Activated CD8-positive, alpha-beta T cell treated with anti-CD3 and anti-CD28 coated beads for 36 hours (primary cell): ENCODE measurements around the gene TMEM53. TPM values are rescaled to one million over a fixed set of nuclear protein-coding genes. Genes with fewer than 3 reads are reported as not detected.

ENCODE experiments used
- ATAC-seq: fragments of 200-7000 bp; cut with Tn5 transposase; one replicate; pipeline ENCODE4 v1.10.0; 2021; ENCODE audit warnings: mild to moderate bottlenecking, moderate library complexity
- CTCF ChIA-PET: fragments of 350-600 bp; sonication (Branson Sonifier 250); formaldehyde crosslinking; loops from one replicate; lab custom pipeline; 2021; ENCODE audit warnings: antibody characterized with exemption; lab: Charles Lee
- POLR2A ChIA-PET: fragments of 350-600 bp; sonication (Branson Sonifier 250); formaldehyde crosslinking; loops from one replicate; lab custom pipeline; 2021; ENCODE audit warnings: antibody characterized with exemption; lab: Charles Lee
- DNase-seq: peaks from one replicate; pipeline ENCODE4 v3.0.0-alpha.2; 2020
- H3K27ac Mint-ChIP-seq: one replicate; pipeline ENCODE4 v1.8.0; 2021; ENCODE audit warnings: mild to moderate bottlenecking, mixed read lengths
- H3K27me3 Mint-ChIP-seq: one replicate; pipeline ENCODE4 v1.8.0; 2021; ENCODE audit warnings: mixed read lengths
- H3K36me3 Mint-ChIP-seq: one replicate; pipeline ENCODE4 v1.8.0; 2021; ENCODE audit warnings: low read depth, mixed read lengths
- H3K4me1 Mint-ChIP-seq: one replicate; pipeline ENCODE4 v1.8.0; 2021; ENCODE audit warnings: low read depth, mixed read lengths
- H3K4me3 Mint-ChIP-seq: one replicate; pipeline ENCODE4 v1.8.0; 2021; ENCODE audit warnings: mild to moderate bottlenecking, moderate library complexity, mixed read lengths
- H3K9me3 Mint-ChIP-seq: one replicate; pipeline ENCODE4 v1.8.0; 2021; ENCODE audit warnings: mixed read lengths
- intact Hi-C: fragments of 100-400 bp; cut with micrococcal nuclease; formaldehyde crosslinking; loops from one replicate; pipeline ENCODE4 v1.10.0; 2022
- total RNA-seq, 2 experiments: library from RNA; stranded (reverse); gene quantifications; one replicate each; pipeline ENCODE4 v1.2.3, GENCODE V29; 2021
- TF ChIP-seq, protein P1 (sequence below): fragments of 200-600 bp; IDR thresholded peaks from one replicate; pipeline ENCODE4 v1.8.0; 2022; ENCODE audit warnings: antibody characterized with exemption, mild to moderate bottlenecking

Gene TMEM53
- total RNA-seq, 2 experiments from 2014 or later: 2.3 to 3.5 TPM

DNA sequence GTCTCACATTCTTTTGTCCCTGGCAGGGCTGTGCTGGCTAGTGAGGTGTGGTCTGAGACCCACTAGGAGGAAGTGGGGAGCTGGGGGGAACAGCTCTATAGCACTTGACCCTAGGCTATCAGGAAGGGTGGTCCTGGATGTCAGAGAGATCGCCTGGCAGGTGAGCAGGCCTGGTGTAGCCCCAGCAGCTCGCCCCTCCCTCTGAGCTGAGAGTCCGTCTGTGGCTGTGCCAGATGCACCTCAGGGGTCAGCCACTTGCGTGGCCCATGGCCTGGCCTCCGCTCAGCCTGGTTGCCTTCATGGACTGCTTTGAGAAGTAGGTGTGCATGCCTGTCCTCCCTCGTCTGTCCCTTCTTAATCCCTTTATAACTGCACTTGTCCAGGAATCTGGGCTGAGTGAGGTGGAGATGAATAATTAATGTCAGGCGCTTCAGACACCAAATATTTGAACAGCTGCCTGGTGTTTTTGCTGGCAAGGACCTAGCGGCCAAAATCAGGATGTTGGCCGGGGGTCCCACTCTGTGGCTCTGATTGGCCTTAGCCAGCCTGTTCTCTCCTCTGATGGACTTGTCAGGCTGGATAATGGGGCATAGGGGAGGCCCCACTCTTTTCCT is 30.5 kb downstream of the TMEM53 start:
- Mint-ChIP-seq H3K36me3 (peaks cover 26% of the 10 kb centered on the region), H3K4me1 (peaks cover 2% of the 10 kb centered on the region), H3K4me3 (no peak overlapping the region), H3K27ac (no peak overlapping the region), H3K27me3 (no peaks in the 10 kb centered on the region), H3K9me3 (no peaks in the 10 kb centered on the region)
- CTCF ChIA-PET: interaction anchor here (1.1 to 16.6 kb wide), 2 partner anchors 7 to 10 kb away, joined by 3 to 156 read pairs; no protein-coding TSS in a partner anchor
- intact Hi-C loops: no loop called here
- TF ChIP-seq, protein P1, sequence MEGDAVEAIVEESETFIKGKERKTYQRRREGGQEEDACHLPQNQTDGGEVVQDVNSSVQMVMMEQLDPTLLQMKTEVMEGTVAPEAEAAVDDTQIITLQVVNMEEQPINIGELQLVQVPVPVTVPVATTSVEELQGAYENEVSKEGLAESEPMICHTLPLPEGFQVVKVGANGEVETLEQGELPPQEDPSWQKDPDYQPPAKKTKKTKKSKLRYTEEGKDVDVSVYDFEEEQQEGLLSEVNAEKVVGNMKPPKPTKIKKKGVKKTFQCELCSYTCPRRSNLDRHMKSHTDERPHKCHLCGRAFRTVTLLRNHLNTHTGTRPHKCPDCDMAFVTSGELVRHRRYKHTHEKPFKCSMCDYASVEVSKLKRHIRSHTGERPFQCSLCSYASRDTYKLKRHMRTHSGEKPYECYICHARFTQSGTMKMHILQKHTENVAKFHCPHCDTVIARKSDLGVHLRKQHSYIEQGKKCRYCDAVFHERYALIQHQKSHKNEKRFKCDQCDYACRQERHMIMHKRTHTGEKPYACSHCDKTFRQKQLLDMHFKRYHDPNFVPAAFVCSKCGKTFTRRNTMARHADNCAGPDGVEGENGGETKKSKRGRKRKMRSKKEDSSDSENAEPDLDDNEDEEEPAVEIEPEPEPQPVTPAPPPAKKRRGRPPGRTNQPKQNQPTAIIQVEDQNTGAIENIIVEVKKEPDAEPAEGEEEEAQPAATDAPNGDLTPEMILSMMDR: no peak
- DNase-seq (no peak), ATAC-seq (no peak)
- POLR2A ChIA-PET: interaction anchor here (6.4 kb wide), 1 partner anchor 13 kb away, joined by 71 read pairs; no protein-coding TSS in a partner anchor

DNA sequence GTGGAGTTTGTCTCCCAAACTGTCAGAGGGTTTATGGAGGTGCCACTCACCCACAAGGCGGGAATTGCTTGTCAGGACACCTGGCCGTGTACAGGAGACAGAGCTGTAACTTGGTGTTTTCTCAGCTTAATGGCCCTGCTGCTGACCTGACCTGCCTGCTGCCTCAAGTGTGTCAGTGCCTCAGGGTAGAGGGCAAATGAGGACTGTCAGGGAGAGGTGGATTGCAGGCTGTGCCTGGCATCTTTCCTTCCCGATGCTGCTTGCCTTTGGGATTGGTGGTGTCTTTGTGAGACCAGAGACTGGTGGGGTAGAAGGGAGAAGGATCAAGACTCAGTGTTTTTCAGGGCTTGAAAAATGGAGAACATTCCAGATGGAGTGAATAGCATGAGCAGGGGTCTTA is 31.4 kb downstream of the TMEM53 start:
- POLR2A ChIA-PET: interaction anchor here (0.7 to 6.4 kb wide), 4 partner anchors 10 to 178 kb away, joined by 3 to 71 read pairs (median 12); no protein-coding TSS in a partner anchor
- Mint-ChIP-seq H3K27ac (peak overlapping the region; percentile 68), H3K36me3 (peaks cover 26% of the 10 kb centered on the region)

DNA sequence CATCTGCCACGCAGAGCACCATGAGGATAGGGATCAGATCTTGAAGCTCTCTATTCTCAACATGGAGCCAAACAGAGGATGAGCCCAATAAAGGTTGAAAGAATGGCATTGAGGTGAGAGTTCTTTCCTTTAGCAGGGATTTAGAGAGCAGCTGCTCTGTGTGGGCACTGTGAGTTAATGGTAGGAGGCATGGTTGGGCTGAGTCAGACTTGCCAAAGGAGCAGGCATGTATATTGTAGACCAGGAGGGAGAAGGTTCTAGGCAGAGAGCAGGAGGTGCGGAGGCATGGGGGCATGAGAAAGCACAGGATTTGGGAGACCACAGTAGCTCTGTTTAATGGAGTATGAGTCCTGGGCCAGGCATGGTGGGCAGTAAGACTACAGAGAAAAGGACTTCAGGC is 32.0 kb downstream of the TMEM53 start:
- peak overlapping the region; percentile 30 for H3K27ac Mint-ChIP-seq
- H3K27me3 Mint-ChIP-seq: no peaks in the 10 kb centered on the region
- POLR2A ChIA-PET: interaction anchor here (0.7 to 6.4 kb wide), 4 partner anchors 10 to 179 kb away, joined by 3 to 71 read pairs (median 12); no protein-coding TSS in a partner anchor
- H3K4me3 Mint-ChIP-seq: no peak overlapping the region
- H3K4me1 Mint-ChIP-seq: peaks cover 2% of the 10 kb centered on the region
- peaks cover 26% of the 10 kb centered on the region for H3K36me3 Mint-ChIP-seq
- intact Hi-C loops: no loop called here
- no peaks in the 10 kb centered on the region for H3K9me3 Mint-ChIP-seq
- ATAC-seq (no peak), DNase-seq (no peak)
- TF ChIP-seq, protein P1: no peak
- CTCF ChIA-PET: interaction anchor here (1.2 to 16.6 kb wide), 4 partner anchors 9 to 36 kb away, joined by 3 to 156 read pairs (median 4); no protein-coding TSS in a partner anchor

More for the DNA sequence above, 31.4 kb downstream of the TMEM53 start:
- CTCF ChIA-PET: interaction anchor here (1.1 to 16.6 kb wide), 3 partner anchors 8 to 35 kb away, joined by 3 to 156 read pairs (median 3); no protein-coding TSS in a partner anchor
- Mint-ChIP-seq H3K4me3 (no peak overlapping the region), H3K27me3 (no peaks in the 10 kb centered on the region), H3K4me1 (peaks cover 2% of the 10 kb centered on the region), H3K9me3 (no peaks in the 10 kb centered on the region)
- ATAC-seq (no peak), DNase-seq (no peak)
- intact Hi-C loops: no loop called here
- TF ChIP-seq, protein P1: no peak

DNA sequence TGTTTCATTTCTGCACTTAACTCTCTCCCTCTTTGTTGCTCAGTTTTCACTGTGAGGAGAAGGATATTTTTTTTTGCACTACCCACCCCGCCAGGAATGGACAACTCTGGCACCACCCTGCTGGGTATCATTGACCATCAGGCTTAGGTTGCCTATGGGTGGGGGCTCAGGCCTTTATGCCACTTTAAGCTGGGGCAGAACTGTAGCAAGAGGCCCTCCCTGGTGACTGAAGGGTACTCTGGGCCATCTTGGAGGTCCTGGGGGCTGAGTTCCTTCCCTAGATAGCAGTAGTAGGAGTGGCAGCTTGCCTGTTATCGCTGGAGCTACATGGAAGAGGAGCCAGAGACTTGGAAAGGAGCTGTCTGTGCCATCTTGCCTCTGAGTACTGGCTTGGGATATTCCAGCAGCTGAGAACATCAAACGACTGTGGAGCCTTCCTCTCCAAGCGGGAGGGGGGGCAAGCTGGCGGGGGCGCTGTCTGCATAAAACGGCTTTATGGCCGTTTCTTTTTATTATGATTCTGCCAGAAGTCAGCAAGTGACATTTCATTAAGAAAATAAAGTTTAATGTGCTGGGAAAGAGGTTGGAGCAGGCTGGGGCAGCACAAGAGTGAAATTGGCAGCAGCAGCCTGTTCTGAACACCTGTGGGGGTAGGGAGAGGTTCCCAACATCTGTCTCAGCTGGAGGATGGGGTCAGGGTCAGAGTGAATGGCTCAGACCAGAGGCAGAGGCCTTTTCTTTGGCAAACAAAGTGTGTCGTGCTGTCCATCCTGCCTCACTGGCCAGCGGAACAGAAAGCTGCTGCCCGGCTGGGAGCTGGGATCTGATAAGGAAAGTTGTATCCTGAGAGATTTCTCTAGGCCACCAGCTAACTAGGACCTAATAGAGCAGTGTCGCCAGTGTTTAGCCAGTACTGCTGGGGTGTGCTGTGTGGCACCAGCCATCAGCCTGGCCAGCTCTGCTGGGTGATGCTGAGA is 32.9 kb downstream of the TMEM53 start:
- no peak for ATAC-seq
- peak overlapping the region; percentile 32 for H3K27ac Mint-ChIP-seq
- no peaks in the 10 kb centered on the region for H3K27me3 Mint-ChIP-seq
- TF ChIP-seq, protein P1: no peak
- H3K9me3 Mint-ChIP-seq: no peaks in the 10 kb centered on the region
- POLR2A ChIA-PET: interaction anchor here (0.6 to 6.4 kb wide), 4 partner anchors 10 to 185 kb away, joined by 3 to 71 read pairs (median 11); no protein-coding TSS in a partner anchor
- peaks cover 32% of the 10 kb centered on the region for H3K36me3 Mint-ChIP-seq
- CTCF ChIA-PET: interaction anchor here (1.2 to 16.6 kb wide), 4 partner anchors 10 to 36 kb away, joined by 3 to 156 read pairs (median 4); no protein-coding TSS in a partner anchor
- no peak for DNase-seq
- no peak overlapping the region for H3K4me3 Mint-ChIP-seq
- intact Hi-C loops: no loop called here
- H3K4me1 Mint-ChIP-seq: peaks cover 2% of the 10 kb centered on the region
